Measurements from ENCODE around the gene TMEM178A.
"Not testable (repeated sequence)": the region's sequence is repeated elsewhere in the genome, so short reads cannot be mapped to it uniquely, and the experiment has no call there.

Gene TMEM178A

GRCh38 chr2:39647104-39647765 lies 18.5 kb upstream of the TMEM178A start:
- 88% methylated on average over 2 of the region's 3 CpGs for WGBS
- Histone ChIP-seq H3K27ac (ENCODE audit: low read depth, low read length) (no peak overlapping the region), H3K4me1 (ENCODE audit: insufficient read depth, low read length) (peaks cover 18% of the 10 kb centered on the region)

GRCh38 chr2:39648580-39648979 lies 17.1 kb upstream of the TMEM178A start:
- Histone ChIP-seq H3K4me1 (ENCODE audit: insufficient read depth, low read length) (peaks cover 18% of the 10 kb centered on the region), H3K9me3 (ENCODE audit: insufficient read depth, low read depth, low read length) (no peaks in the 10 kb centered on the region)

More at GRCh38 chr2:39647104-39647765, 18.5 kb upstream of the TMEM178A start:
- H3K4me3 ChIP-seq (ENCODE audit: low read length): no peak overlapping the region
- no peaks in the 10 kb centered on the region for H3K36me3 ChIP-seq (ENCODE audit: insufficient read depth, low read length)
- no peak overlapping the region for H3K9ac ChIP-seq (ENCODE audit: low read depth, low read length)
- H3K9me3 ChIP-seq (ENCODE audit: insufficient read depth, low read depth, low read length): no peaks in the 10 kb centered on the region
- H3K27me3 ChIP-seq (ENCODE audit: insufficient read depth, low read length): no peaks in the 10 kb centered on the region

GRCh38 chr2:39649511-39649910 lies 16.2 kb upstream of the TMEM178A start:
- H3K27me3 ChIP-seq (ENCODE audit: insufficient read depth, low read length): no peaks in the 10 kb centered on the region
- H3K4me3 ChIP-seq (ENCODE audit: low read length): no peak overlapping the region
- peaks cover 18% of the 10 kb centered on the region for H3K4me1 ChIP-seq (ENCODE audit: insufficient read depth, low read length)
- H3K27ac ChIP-seq (ENCODE audit: low read depth, low read length): no peak overlapping the region
- 100% methylated on average over 1 of the region's 2 CpGs for WGBS
- no peaks in the 10 kb centered on the region for H3K9me3 ChIP-seq (ENCODE audit: insufficient read depth, low read depth, low read length)
- no peak overlapping the region for H3K9ac ChIP-seq (ENCODE audit: low read depth, low read length)
- H3K36me3 ChIP-seq (ENCODE audit: insufficient read depth, low read length): no peaks in the 10 kb centered on the region

More at GRCh38 chr2:39648580-39648979, 17.1 kb upstream of the TMEM178A start:
- H3K27me3 ChIP-seq (ENCODE audit: insufficient read depth, low read length): no peaks in the 10 kb centered on the region
- H3K27ac ChIP-seq (ENCODE audit: low read depth, low read length): no peak overlapping the region
- H3K36me3 ChIP-seq (ENCODE audit: insufficient read depth, low read length): no peaks in the 10 kb centered on the region
- no peak overlapping the region for H3K4me3 ChIP-seq (ENCODE audit: low read length)
- H3K9ac ChIP-seq (ENCODE audit: low read depth, low read length): no peak overlapping the region

GRCh38 chr2:39650468-39650867 lies 15.2 kb upstream of the TMEM178A start:
- Histone ChIP-seq H3K4me1 (ENCODE audit: insufficient read depth, low read length) (peaks cover 18% of the 10 kb centered on the region), H3K36me3 (ENCODE audit: insufficient read depth, low read length) (no peaks in the 10 kb centered on the region), H3K4me3 (ENCODE audit: low read length) (no peak overlapping the region), H3K27ac (ENCODE audit: low read depth, low read length) (no peak overlapping the region), H3K9ac (ENCODE audit: low read depth, low read length) (no peak overlapping the region), H3K27me3 (ENCODE audit: insufficient read depth, low read length) (no peaks in the 10 kb centered on the region), H3K9me3 (ENCODE audit: insufficient read depth, low read depth, low read length) (no peaks in the 10 kb centered on the region)
- 97% methylated on average over 3 of the region's 3 CpGs for WGBS

- H3K4me1 ChIP-seq (ENCODE audit: insufficient read depth, low read length); H3K4me3 ChIP-seq (ENCODE audit: low read length); H3K9me3 ChIP-seq (ENCODE audit: insufficient read depth, low read depth, low read length); H3K27me3 ChIP-seq (ENCODE audit: insufficient read depth, low read length); H3K9ac ChIP-seq (ENCODE audit: low read depth, low read length); H3K27ac ChIP-seq (ENCODE audit: low read depth, low read length); H3K36me3 ChIP-seq (ENCODE audit: insufficient read depth, low read length): not testable (repeated sequence)
- 86% methylated on average over 2 of the region's 2 CpGs for WGBS
Measured at GRCh38 chr2:39656215-39656614, 9.5 kb upstream of the TMEM178A start.

GRCh38 chr2:39657287-39657937 lies 8.3 kb upstream of the TMEM178A start:
- H3K9me3 ChIP-seq (ENCODE audit: insufficient read depth, low read depth, low read length): no peaks in the 10 kb centered on the region
- no peak overlapping the region for H3K4me3 ChIP-seq (ENCODE audit: low read length)
- H3K4me1 ChIP-seq (ENCODE audit: insufficient read depth, low read length): peaks cover 11% of the 10 kb centered on the region; the same call in 1 of the 2 replicates
- H3K36me3 ChIP-seq (ENCODE audit: insufficient read depth, low read length): no peaks in the 10 kb centered on the region
- H3K27me3 ChIP-seq (ENCODE audit: insufficient read depth, low read length): no peaks in the 10 kb centered on the region
- H3K9ac ChIP-seq (ENCODE audit: low read depth, low read length): no peak overlapping the region
- H3K27ac ChIP-seq (ENCODE audit: low read depth, low read length): no peak overlapping the region
- WGBS: 90% methylated on average over 7 of the region's 7 CpGs

GRCh38 chr2:39658371-39658770 lies 7.3 kb upstream of the TMEM178A start:
- Histone ChIP-seq H3K4me1 (ENCODE audit: insufficient read depth, low read length) (peaks cover 11% of the 10 kb centered on the region; the same call in 1 of the 2 replicates), H3K4me3 (ENCODE audit: low read length) (no peak overlapping the region), H3K9ac (ENCODE audit: low read depth, low read length) (no peak overlapping the region), H3K9me3 (ENCODE audit: insufficient read depth, low read depth, low read length) (no peaks in the 10 kb centered on the region), H3K27me3 (ENCODE audit: insufficient read depth, low read length) (no peaks in the 10 kb centered on the region), H3K27ac (ENCODE audit: low read depth, low read length) (no peak overlapping the region), H3K36me3 (ENCODE audit: insufficient read depth, low read length) (no peaks in the 10 kb centered on the region)
- 89% methylated on average over 2 of the region's 2 CpGs for WGBS

- Histone ChIP-seq H3K36me3 (ENCODE audit: insufficient read depth, low read length) (no peaks in the 10 kb centered on the region), H3K27ac (ENCODE audit: low read depth, low read length) (no peak overlapping the region), H3K27me3 (ENCODE audit: insufficient read depth, low read length) (peaks cover 14% of the 10 kb centered on the region), H3K4me1 (ENCODE audit: insufficient read depth, low read length) (peaks cover 15% of the 10 kb centered on the region), H3K9ac (ENCODE audit: low read depth, low read length) (no peak overlapping the region), H3K9me3 (ENCODE audit: insufficient read depth, low read depth, low read length) (no peaks in the 10 kb centered on the region), H3K4me3 (ENCODE audit: low read length) (no peak overlapping the region)
- 88% methylated on average over 2 of the region's 3 CpGs for WGBS
Measured at GRCh38 chr2:39659765-39660611, 5.7 kb upstream of the TMEM178A start.

- WGBS: 94% methylated on average over 3 of the region's 3 CpGs
- no peaks in the 10 kb centered on the region for H3K36me3 ChIP-seq (ENCODE audit: insufficient read depth, low read length)
- H3K4me3 ChIP-seq (ENCODE audit: low read length): no peak overlapping the region
- H3K9me3 ChIP-seq (ENCODE audit: insufficient read depth, low read depth, low read length): no peaks in the 10 kb centered on the region
- no peak overlapping the region for H3K9ac ChIP-seq (ENCODE audit: low read depth, low read length)
- H3K27ac ChIP-seq (ENCODE audit: low read depth, low read length): no peak overlapping the region
- H3K27me3 ChIP-seq (ENCODE audit: insufficient read depth, low read length): peaks cover 18% of the 10 kb centered on the region
- H3K4me1 ChIP-seq (ENCODE audit: insufficient read depth, low read length): peaks cover 15% of the 10 kb centered on the region
Measured at GRCh38 chr2:39660612-39661236, 5.0 kb upstream of the TMEM178A start.

- H3K9ac ChIP-seq (ENCODE audit: low read depth, low read length): no peak overlapping the region
- H3K27me3 ChIP-seq (ENCODE audit: insufficient read depth, low read length): peaks cover 24% of the 10 kb centered on the region
- no peaks in the 10 kb centered on the region for H3K9me3 ChIP-seq (ENCODE audit: insufficient read depth, low read depth, low read length)
- H3K36me3 ChIP-seq (ENCODE audit: insufficient read depth, low read length): no peaks in the 10 kb centered on the region
- no peak overlapping the region for H3K4me3 ChIP-seq (ENCODE audit: low read length)
- peaks cover 17% of the 10 kb centered on the region for H3K4me1 ChIP-seq (ENCODE audit: insufficient read depth, low read length)
- no peak overlapping the region for H3K27ac ChIP-seq (ENCODE audit: low read depth, low read length)
- WGBS: 67% methylated on average over 1 of the region's 1 CpG
Measured at GRCh38 chr2:39661826-39662225, 3.9 kb upstream of the TMEM178A start.
